ENCODE results near the gene ALG1.
"Not testable (repeated sequence)": the region's sequence is repeated elsewhere in the genome, so short reads cannot be mapped to it uniquely, and the experiment has no call there.

The ALG1 gene

DNA sequence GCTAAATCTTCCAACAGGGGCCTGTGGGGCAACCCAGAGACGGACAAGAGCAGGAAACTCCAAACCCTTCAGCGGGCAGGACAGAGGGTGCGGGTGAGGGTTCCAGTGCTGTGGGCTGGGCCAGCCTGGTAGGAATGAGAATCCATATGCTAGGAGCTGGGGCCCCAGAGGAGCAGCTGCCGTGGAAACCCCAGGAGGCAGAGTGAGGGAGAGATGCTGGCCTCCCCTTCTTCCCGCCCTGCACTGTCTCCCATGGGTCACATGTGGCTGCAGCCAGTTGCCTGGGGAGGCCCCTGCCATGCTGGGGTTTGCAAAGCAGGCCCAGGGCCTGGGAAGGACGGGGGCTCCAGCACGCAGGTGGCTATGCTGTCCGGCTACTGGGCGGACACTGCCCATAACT, 21.4 kb downstream of the ALG1 start:
- POLR2A ChIA-PET; CTCF ChIA-PET; DNase-seq (ENCODE audit: extremely low spot score): not testable (repeated sequence)

DNA sequence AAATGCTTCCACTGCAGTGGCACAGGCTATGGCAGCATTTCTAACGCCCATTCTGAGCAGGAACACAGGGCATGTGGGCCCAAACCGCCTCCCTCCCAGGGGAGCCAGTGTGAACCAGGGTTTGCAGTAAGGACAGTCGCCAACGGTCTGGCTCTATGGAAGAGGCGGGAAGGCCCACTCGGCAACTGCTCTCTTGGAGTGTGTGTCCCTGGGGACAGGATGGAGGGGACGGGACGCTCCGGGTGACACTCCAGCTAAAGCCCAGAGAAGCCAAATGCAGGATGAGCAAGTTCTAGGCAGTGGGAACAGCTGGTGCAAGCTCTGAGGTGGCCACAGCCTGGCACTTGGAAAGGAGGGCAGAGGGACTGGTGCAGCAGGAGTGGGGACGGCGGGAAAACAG, 22.1 kb downstream of the ALG1 start:
- DNase-seq (ENCODE audit: extremely low spot score); POLR2A ChIA-PET: not testable (repeated sequence)
- CTCF ChIA-PET, result interaction anchor here (0.6 kb wide), 1 partner anchor 53 kb away, joined by 3 read pairs; no protein-coding TSS in a partner anchor

DNA sequence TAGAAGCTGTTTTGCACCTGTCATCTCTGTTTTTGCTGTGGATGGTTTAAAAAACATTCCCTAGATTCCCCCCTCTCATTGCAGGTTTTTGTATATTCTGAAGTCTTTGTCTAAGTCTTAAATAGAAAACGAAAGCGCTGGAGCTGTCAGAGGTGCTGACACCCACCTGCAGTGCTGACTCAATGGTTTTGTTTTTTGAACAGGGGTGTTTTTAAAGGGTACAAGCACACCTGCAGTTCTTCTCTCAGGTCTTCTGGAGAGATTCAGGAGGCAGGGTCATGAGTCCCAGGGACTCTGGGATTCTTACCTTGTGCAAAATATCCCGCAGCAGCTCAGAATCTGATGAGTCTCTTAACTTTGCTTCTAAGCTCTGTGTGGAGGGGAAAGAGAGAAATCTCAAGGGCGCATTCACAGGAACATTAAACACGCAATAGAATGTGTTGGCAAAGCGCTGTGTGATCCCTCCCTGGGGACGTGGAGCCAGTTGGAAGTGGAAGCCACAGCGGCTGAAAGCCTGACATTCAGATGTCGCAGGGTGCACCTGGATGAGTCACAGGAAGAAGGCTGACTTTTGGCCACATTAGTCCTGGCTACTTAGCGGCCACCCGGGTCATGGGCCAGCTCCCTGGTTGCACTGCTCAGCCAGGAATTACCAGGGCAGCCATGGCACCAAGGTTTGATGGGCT, 23.6 kb downstream of the ALG1 start:
- CTCF ChIA-PET; POLR2A ChIA-PET; DNase-seq (ENCODE audit: extremely low spot score): not testable (repeated sequence)

DNA sequence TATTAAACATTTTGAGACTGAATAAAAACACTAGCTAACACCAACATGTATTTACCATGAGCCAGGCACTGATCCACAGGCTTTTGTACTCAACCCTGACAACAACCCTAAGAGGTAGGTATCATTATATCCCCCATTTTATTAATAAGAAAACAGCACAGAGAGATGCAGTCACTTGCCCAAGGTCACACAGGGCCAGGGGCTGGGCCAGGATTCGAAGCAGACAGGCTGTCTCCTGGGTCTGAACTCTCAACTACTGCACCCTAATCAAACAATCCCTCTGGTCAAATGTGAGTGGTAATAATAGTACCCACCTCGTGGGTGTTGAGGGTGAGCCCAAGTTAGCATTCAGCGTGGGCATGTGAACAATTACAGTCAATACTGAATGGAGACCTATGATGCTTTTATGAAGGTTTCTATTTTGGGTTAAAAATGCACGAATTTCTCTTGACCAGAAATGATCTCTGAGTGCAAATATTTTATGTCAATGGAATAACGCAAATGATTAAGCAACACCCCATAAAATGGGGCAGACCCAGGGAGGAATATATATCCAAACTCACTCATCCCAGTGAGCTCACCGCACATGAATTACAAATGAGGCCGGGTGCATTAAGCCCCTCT, 24.9 kb downstream of the ALG1 start:
- CTCF ChIA-PET; DNase-seq (ENCODE audit: extremely low spot score); POLR2A ChIA-PET: not testable (repeated sequence)

DNA sequence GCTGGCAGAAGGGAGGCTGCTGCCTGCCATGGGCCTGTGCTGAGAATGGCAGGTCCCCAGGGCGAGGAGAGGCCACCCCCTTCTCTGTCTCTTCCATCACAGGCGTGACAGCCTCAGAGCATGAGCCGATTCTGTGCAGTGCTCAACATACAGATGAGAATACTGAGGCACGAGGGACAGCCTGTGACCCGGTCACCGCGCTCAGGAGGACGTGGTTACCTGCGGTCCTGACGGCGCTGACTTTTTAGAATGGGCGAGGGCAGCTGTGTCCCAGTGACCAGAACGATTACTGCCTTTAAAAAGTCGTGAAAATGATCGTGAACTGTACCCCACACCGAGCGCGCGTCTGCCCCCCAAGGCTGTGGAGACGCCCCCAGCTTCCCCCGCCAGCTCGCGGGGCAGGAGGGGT, 25.4 kb downstream of the ALG1 start:
- DNase-seq (ENCODE audit: extremely low spot score); POLR2A ChIA-PET: not testable (repeated sequence)

DNA sequence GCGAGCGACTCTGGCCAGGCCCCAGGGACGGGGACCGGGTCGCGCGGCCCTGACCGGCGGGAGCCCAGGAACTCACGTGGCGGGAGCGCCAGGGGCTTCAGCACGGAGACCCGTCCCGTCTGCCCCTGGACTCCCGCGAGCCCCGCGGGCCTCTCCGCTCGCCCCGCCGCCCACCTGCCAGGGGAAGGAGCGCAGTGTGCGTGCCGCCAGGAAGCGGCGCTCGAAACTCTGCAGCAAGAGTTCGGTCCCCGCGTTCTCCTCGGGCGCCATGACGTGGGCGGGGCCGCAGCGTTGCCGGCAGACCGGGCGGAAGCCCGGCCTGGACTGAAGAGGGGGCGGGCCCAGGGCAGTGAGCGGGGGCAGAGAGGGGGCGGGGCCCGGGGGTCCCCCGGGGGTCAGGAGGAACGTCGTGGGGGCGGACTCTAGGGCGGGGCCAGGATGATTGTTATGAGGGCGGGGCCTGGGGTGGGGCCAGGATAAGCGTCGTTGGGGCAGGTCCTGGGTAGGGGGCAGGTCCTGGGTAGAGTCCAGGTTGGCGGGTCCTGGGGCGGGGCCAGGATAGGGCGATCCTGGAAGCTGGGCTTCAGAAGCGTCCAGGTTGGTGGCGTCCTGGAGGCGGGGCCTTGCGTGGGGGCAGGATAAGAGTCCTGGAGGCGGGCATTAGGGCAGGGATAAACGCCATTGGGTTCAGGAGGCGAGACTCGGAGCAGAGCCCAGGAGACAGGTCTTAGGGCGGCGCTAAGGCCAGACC, 26.0 kb downstream of the ALG1 start, which contains the start of gene EEF2KMT:
EEF2KMT (minus strand) TSS at position 326 of the 751 bp plus-strand sequence; CDS start at position 270, 56 bp downstream.
- peak; percentile 81 for DNase-seq (ENCODE audit: extremely low spot score)
- ChIA-PET POLR2A (interaction anchor here (0.6 to 0.9 kb wide), 2 partner anchors 13 to 24 kb away, joined by 3 read pairs; no protein-coding TSS in a partner anchor), CTCF (interaction anchor here (1.2 kb wide), 1 partner anchor 13 kb away, joined by 5 read pairs; no protein-coding TSS in a partner anchor)

More for the DNA sequence above, 25.4 kb downstream of the ALG1 start:
- CTCF ChIA-PET, result not testable (repeated sequence)

DNA sequence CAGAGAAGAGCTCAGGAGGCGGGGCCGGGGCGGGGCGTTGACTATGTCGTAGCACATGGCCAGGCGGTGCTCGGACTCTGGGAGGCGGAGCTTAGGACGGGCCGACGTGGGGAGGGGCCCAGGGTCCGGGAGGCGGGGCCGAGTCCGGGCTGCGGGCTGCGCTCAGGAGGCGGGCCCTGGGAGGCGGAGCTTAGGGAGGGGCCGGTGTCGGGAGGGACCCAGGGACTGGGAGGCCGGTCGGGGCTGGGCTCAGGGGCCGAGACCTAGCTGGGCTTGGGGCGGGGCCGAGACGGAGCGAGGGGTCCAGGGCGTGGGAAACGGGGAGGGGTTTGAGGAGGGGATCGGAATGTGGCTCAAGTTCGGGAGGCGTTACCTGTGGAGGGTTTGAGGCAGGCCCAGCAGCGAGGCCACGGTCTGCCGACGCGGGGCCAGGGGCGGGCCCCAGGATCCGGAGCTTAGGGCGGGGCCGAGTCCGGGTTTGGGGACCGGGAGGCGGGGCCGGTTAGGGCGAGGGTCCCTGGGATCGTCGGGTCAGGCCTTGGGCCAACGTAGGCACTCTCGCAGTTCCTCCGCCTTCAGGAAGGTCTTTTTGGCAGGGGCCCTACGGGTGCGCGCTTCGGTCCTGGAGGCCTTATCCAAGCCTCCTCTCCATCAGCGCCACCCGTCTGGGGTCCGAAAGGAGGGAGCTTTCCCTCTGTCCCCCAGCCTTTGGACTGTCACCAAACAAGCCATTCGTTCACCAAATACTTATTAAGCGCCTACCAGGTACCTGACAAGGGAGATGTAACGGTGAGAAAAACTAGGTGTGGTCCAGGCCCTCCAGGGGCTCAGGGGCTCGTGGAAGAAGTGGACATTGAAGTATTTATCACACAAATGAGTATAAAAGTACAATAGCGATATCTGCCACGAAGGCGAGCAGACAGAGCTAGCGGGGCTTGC, 26.8 kb downstream of the ALG1 start:
- DNase-seq (ENCODE audit: extremely low spot score), result peak; percentile 31
- ChIA-PET POLR2A (interaction anchor here (0.6 to 0.9 kb wide), 2 partner anchors 14 to 23 kb away, joined by 3 read pairs; no protein-coding TSS in a partner anchor), CTCF (interaction anchor here (1.2 kb wide), 1 partner anchor 14 kb away, joined by 5 read pairs; no protein-coding TSS in a partner anchor)

DNA sequence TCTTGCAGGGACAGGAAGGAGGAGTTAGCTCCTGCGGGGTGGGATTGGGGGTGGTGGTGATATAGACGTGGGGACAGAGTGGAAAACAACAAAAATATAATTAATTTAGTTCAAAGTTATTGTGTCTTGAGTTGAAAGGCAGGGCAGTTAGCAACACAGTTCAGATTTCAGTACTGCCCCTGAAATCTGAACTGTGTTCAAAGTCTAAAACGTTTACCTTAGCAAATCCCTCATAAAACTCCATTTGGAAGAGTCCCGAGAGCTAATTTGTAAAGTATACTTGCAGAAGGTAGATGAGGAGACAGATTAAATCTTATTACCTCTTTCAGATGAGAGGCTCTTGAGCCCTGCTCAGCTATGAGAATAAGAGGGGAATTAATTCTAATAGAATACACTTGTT, 27.5 kb downstream of the ALG1 start:
- POLR2A ChIA-PET; DNase-seq (ENCODE audit: extremely low spot score): not testable (repeated sequence)
- CTCF ChIA-PET, result interaction anchor here (0.7 to 1.2 kb wide), 2 partner anchors 14 to 483 kb away, joined by 3 to 5 read pairs; no protein-coding TSS in a partner anchor

DNA sequence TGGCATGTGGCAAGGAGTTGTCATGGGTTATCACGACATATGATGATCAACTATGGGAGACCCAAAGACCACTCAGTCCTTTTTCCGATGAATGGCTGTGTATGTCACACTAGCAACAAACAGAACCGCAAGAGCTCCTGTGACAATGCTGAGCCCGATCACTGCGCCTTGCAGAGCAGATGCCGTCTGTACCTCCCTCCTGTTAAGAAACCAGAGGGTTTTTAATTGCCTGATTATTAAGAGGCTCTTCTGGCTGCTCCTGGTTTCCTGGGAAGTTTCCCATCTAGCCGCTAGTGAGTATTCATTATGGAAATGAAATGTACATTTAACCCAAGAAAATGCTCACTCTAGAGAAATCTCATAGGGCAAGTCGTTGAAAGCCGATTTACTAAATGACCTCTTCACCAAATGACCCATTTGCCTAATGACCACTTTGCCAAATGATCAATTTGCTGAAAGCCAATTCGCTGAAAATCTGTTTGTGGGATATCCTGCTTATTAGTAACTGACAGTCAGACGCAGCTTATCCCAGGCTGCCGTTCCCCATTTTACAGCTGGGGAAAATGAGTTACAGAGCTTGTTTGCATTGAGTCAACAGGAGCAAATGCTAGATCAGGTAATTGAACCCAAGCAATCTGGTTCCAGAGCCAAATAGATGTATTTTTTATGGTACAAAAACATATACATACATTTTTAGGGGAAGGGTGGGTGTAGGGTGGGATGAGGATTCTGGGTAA, 31.8 kb downstream of the ALG1 start:
- POLR2A ChIA-PET; DNase-seq (ENCODE audit: extremely low spot score); CTCF ChIA-PET: not testable (repeated sequence)

DNA sequence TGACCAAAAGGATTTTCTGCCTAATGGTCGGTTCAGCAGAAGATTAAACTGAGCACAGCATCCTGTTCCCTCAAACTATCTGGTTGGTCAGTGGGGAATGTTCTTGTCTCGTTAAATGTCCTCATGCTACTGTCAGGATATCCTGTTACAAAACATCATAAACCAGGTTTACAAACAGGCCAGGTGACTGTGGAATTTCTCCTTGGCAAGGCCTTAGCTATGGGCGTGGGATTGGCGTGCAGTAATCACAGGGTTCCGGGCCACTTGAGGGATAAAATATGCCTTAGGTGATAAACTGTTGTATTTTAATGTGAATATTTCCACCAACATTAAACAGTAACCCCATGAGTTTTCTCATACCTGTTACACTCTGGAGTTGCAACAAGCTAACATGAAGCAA, 33.4 kb downstream of the ALG1 start:
- POLR2A ChIA-PET; CTCF ChIA-PET; DNase-seq (ENCODE audit: extremely low spot score): not testable (repeated sequence)

DNA sequence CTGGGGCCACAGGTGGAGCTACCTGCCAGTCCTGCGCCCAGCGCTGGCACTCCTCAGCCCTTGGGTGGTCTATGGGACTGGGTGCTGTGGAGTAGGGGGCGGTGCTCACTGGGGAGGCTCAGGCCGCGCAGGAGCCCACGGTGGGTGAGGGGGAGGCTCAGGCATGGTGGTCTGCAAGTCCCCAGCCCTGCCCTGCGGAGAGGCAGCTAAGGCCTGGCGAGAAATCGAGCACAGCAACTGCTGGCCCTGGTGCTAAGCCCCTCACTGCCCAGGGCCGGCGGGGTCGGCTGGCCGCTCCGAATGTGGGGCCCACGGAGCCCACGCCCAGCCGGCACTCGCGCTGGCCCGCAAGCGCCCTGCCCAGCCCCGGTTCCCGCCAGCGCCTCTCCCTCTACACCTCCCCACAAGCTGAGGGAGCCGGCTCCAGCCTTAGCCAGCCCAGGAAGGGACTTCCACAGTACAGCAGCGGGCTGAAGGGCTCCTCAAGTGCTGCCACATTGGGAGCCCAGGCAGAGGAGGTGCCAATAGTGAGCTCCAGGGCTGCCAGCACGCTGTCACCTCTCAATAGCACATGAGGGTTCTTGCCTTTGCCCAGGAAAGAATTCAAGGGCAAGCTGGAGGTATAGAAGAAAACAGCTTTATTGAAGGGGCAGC, 37.0 kb downstream of the ALG1 start:
- DNase-seq (ENCODE audit: extremely low spot score), result no peak
- CTCF ChIA-PET, result no interaction called here
- POLR2A ChIA-PET, result no interaction called here
- TF ChIP-seq ARNT (IDR thresholded peaks at IDR 0.05) (no peak), LEF1 (IDR thresholded peaks at IDR 0.05; ENCODE audit: borderline replicate concordance) (no peak), L3MBTL2 (conservative IDR thresholded peaks at IDR 0.05) (no peak), ZNF384 (IDR thresholded peaks at IDR 0.05) (no peak), FOXK2 (IDR thresholded peaks at IDR 0.05) (no peak), CTBP1 (IDR thresholded peaks at IDR 0.05; ENCODE audit: borderline replicate concordance) (no peak), HDGF (IDR thresholded peaks at IDR 0.05; ENCODE audit: borderline replicate concordance) (no peak)

DNA sequence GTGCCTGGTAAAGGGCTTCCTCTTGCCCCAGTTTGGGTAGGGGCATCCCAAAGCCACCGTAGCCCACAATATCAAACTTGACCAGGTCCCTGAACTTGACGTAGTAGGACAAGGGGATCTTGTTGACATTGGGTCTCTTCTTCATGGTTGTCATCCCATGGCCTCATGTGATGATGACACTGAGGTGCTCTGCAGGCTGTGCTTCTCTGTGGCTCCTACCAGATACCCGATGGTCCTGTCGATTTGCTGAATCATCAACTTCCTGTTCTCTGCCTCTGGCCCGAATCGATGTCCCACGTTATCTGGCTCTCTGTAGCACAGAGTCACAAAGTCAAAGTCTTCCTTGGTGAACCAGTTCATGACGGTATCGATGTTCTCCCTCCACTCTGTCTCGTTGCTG, 39.3 kb downstream of the ALG1 start:
- POLR2A ChIA-PET; CTCF ChIA-PET; DNase-seq (ENCODE audit: extremely low spot score): not testable (repeated sequence)

DNA sequence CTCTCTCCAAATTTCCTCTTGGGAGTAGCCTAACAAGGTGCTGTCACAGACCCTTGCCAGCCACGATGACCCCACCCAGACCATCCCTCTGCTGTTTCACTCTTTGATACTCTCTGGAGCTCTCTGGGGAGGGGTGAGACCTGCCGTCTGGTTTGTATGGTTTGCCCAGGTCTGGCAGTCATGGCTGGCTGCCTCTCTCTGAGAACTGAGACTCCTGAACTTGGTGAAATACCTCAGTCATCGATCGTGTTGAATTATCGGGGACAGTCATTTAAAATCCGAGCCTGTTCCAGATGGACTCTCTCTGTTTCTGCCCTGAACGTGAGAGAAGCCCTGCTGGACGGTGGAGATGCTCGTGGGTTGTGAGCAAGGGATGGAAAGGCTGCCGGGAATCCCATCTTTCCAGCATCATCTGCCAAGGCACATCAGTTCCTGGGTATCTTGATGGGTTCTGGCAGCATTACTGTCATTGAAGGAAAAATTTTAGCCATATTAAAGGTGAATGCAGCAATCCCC, 45.2 kb downstream of the ALG1 start:
- POLR2A ChIA-PET, CTCF ChIA-PET: not testable (repeated sequence)
- DNase-seq (ENCODE audit: extremely low spot score), result peak; percentile 2

DNA sequence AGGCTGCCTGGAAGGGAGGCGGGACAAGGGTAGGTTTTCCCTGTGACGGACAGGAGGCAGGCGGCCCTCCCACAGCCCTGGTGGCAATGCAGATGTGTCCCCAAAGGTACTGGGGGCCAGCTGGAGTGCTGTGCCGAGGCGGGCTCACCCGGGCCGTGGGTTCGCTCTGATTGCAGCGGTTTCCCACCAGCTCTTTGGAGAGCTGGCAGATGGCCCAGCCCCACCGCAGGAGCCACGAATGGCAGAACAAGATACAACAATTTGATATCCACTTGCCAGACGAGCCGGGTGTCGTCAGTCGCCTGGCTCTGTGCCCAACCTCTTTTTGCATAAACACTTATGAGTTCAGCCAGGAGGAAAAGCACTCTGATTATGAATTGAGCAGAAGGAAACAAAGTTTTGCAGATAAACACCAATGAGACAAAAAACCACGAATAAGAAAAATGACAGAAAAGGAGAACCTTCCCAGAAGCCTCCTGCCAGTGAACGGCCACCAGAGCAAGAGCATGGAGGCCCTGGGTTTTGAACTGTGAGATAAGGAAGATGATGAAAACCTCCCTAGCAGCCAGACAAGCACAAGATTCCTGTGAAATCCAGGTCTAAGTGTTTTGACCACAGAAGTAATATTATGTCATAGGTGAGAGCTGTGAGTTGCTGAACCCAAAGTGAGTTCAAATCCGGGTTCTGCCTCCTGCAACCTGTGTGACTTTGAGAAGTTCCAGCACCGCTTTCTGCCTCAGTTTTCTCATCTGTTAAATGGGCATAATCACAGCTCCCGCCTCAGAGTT, 45.9 kb downstream of the ALG1 start:
- CTCF ChIA-PET, result not testable (repeated sequence)

More for the DNA sequence above, 45.9 kb downstream of the ALG1 start:
- POLR2A ChIA-PET, result not testable (repeated sequence)
- DNase-seq (ENCODE audit: extremely low spot score), result peak; percentile 7
